K562 (cell line): ENCODE measurements around the gene LRP1B. TPM values are rescaled to one million over a fixed set of nuclear protein-coding genes. Genes with fewer than 3 reads are reported as not detected.

ENCODE experiments used
- ATAC-seq: fragments of 200-7000 bp; cut with Tn5 transposase; 3 replicates; pipeline ENCODE4 v1.9.1; 2020; ENCODE audit warnings: moderate library complexity
- BruUV-seq: library from RNA; stranded (reverse); fragments of 400-500 nt; replicated peaks from 2 replicates; lab custom pipeline; 2021; lab: Mats Ljungman, UMichigan
- CTCF ChIA-PET: fragments of 300-600 bp; formaldehyde crosslinking; extraction: SDS; loops from one replicate; lab custom pipeline; 2021; ENCODE audit warnings: low intra/inter-chr PET ratio; lab: Yijun Ruan, JAX
- POLR2A ChIA-PET: fragments of 300-600, 350-650 bp; sonication (Branson Sonifier 250); formaldehyde crosslinking; extraction: SDS; loops from one replicate; lab custom pipeline; 2021; ENCODE audit warnings: antibody characterized with exemption, inconsistent platforms; lab: Yijun Ruan, JAX
- DNase-seq, 4 experiments: peaks; one replicate each; pipeline versions ENCODE4 v3.0.0 to v3.0.0-alpha.2; 2011 to 2018; ENCODE audit warnings: low spot score in 3 of 4, mixed read lengths in 3 of 4; ENCODE audit errors: extremely low read depth in 1 of 4
- FAIRE-seq: peaks from 2 replicates; lab custom pipeline; 2011; peaks lifted over from hg19 to GRCh38; lab: Jason Lieb, UNC
- H2AFZ ChIP-seq: 2 replicates; pipeline ENCODE4 v1.6.0; 2011; ENCODE audit warnings: low read depth, low read length, control low read depth, inconsistent platforms
- H3K27ac ChIP-seq: fragments of 200-600 bp; 3 replicates; pipeline ENCODE4 v1.8.0; 2011; ENCODE audit warnings: low read depth, mild to moderate bottlenecking, control low read depth, inconsistent platforms, low read length, moderate library complexity, mixed read lengths; ENCODE audit errors: extremely low read depth
- H3K27me3 ChIP-seq, 2 experiments: fragments of 300-600 bp in 1 of 2; 2 replicates in 1 of 2; 3 replicates in 1 of 2; pipeline versions ENCODE4 v1.6.0 to v1.8.0; 2011; ENCODE audit warnings: inconsistent platforms in 2 of 2, low read length in 2 of 2, mild to moderate bottlenecking in 1 of 2, mixed read lengths in 1 of 2, moderate library complexity in 1 of 2; ENCODE audit not compliant: control insufficient read depth in 2 of 2, insufficient read depth in 2 of 2
- H3K36me3 ChIP-seq: fragments of 300-600 bp; 3 replicates; pipeline ENCODE4 v1.8.0; 2011; ENCODE audit warnings: mild to moderate bottlenecking, low read length, inconsistent platforms; ENCODE audit not compliant: control insufficient read depth, insufficient read depth
- H3K4me1 ChIP-seq, 2 experiments: fragments of 200-600 bp in 1 of 2; replicated peaks in 1 of 2; 2 replicates in 1 of 2; 3 replicates in 1 of 2; pipeline versions ENCODE4 v1.5.1 to v1.8.0; 2011; ENCODE audit warnings: inconsistent platforms in 2 of 2, low read length in 2 of 2, mild to moderate bottlenecking in 1 of 2, mixed read lengths in 1 of 2, moderate library complexity in 1 of 2; ENCODE audit not compliant: control insufficient read depth in 2 of 2, insufficient read depth in 2 of 2
- H3K4me2 ChIP-seq: 2 replicates; pipeline ENCODE4 v1.6.1; 2011; ENCODE audit warnings: low read length, control low read depth, inconsistent platforms, mixed read lengths; ENCODE audit not compliant: insufficient read depth
- H3K4me3 ChIP-seq: fragments of 200-600 bp; sonication (generic), shearing (Covaris generic); 2 replicates; pipeline ENCODE4 v1.5.1; 2016; ENCODE audit warnings: control low read depth, inconsistent platforms
- H3K79me2 ChIP-seq: fragments of 200-600 bp; 3 replicates; pipeline ENCODE4 v1.8.0; 2011; ENCODE audit warnings: low read length, inconsistent platforms; ENCODE audit not compliant: control insufficient read depth, insufficient read depth
- H3K9ac ChIP-seq, 2 experiments: 2 replicates each; pipeline versions ENCODE4 v1.6.0 to v1.6.1; 2011; ENCODE audit warnings: low read depth in 2 of 2, low read length in 2 of 2, control low read depth in 1 of 2, inconsistent platforms in 1 of 2, mild to moderate bottlenecking in 1 of 2, mixed read lengths in 1 of 2; ENCODE audit not compliant: insufficient read depth in 1 of 2
- H3K9me1 ChIP-seq: one replicate; pipeline ENCODE4 v1.6.0; 2011; ENCODE audit warnings: inconsistent platforms, mild to moderate bottlenecking, low read length, moderate library complexity; ENCODE audit not compliant: control insufficient read depth, insufficient read depth
- H3K9me3 ChIP-seq: replicated peaks from 2 replicates; pipeline ENCODE4 v1.5.1; 2011; ENCODE audit warnings: low read depth, low read length, inconsistent platforms; ENCODE audit not compliant: control insufficient read depth, insufficient read depth
- H4K20me1 ChIP-seq: replicated peaks from 2 replicates; pipeline ENCODE4 v1.6.1; 2011; ENCODE audit warnings: low read length, inconsistent platforms, mixed read lengths; ENCODE audit not compliant: control insufficient read depth, insufficient read depth
- BACH1 ChIP-seq: fragments of 200-800 bp; sonication (Bioruptor generic); IDR thresholded peaks from 2 replicates; pipeline ENCODE4 v1.6.1; 2016; ENCODE audit warnings: missing genetic modification characterization, missing compliant biosample characterization
- BCOR ChIP-seq: fragments of 450-650 bp; IDR thresholded peaks from 2 replicates; pipeline ENCODE4 v1.6.1; 2016
- GTF2F1 ChIP-seq: IDR thresholded peaks from 2 replicates; pipeline ENCODE4 v1.6.1; 2011; ENCODE audit warnings: low read depth, low read length, improper control_type of control experiment
- HDAC3 ChIP-seq: fragments of 450-650 bp; IDR thresholded peaks from 2 replicates; pipeline ENCODE4 v1.6.1; 2018; ENCODE audit warnings: borderline replicate concordance, mild to moderate bottlenecking, moderate library complexity; ENCODE audit not compliant: partially characterized antibody
- KLF13 ChIP-seq: fragments of 450-650 bp; IDR thresholded peaks from 2 replicates; pipeline ENCODE4 v1.6.1; 2016; ENCODE audit warnings: missing genetic modification characterization, low read depth, mild to moderate bottlenecking, missing compliant biosample characterization, moderate library complexity, borderline replicate concordance
- PHB2 ChIP-seq: fragments of 450-650 bp; IDR thresholded peaks from 2 replicates; pipeline ENCODE4 v1.6.1; 2017; ENCODE audit warnings: low read depth
- PHTF2 ChIP-seq: fragments of 250-450 bp; sonication (Bioruptor Pico); IDR thresholded peaks from 2 replicates; pipeline ENCODE4 v1.5.0; 2021; ENCODE audit warnings: mild to moderate bottlenecking
- TEAD1 ChIP-seq, 2 experiments: fragments of 450-650 bp in 1 of 2; sonication (generic) in 1 of 2; formaldehyde crosslinking; IDR thresholded peaks; 2 replicates each; pipeline versions ENCODE4 v1.4.0 to v1.8.0; 2020 to 2022; ENCODE audit warnings: mild to moderate bottlenecking in 2 of 2, missing genetic modification reagents in 1 of 2
- ZFP1 ChIP-seq: fragments of 450-650 bp; formaldehyde crosslinking; IDR thresholded peaks from 2 replicates; pipeline ENCODE4 v1.4.0; 2020; ENCODE audit warnings: mild to moderate bottlenecking, mixed read lengths
- ZKSCAN8 ChIP-seq: fragments of 200-800 bp; sonication (Bioruptor generic); IDR thresholded peaks from 2 replicates; pipeline ENCODE4 v1.6.1; 2016; ENCODE audit warnings: missing genetic modification characterization, missing compliant biosample characterization
- ZNF133 ChIP-seq: fragments of 250-450 bp; sonication (Bioruptor Pico); IDR thresholded peaks from 2 replicates; pipeline ENCODE4 v1.4.0; 2020; ENCODE audit warnings: mild to moderate bottlenecking
- ZNF263 ChIP-seq: sonication (generic); formaldehyde crosslinking; IDR thresholded peaks from 2 replicates; pipeline ENCODE4 v1.8.0; 2022; ENCODE audit warnings: mild to moderate bottlenecking, missing genetic modification reagents, borderline replicate concordance
- ZNF668 ChIP-seq: fragments of 250-450 bp; sonication (Bioruptor Pico); IDR thresholded peaks from 2 replicates; pipeline ENCODE4 v1.8.0; 2022; ENCODE audit warnings: mild to moderate bottlenecking, inconsistent platforms
- ZNF780A ChIP-seq: fragments of 250-450 bp; sonication (Bioruptor Pico); IDR thresholded peaks from 2 replicates; pipeline ENCODE4 v1.5.0; 2021; ENCODE audit warnings: mild to moderate bottlenecking
- ZSCAN29 ChIP-seq: fragments of 450-650 bp; IDR thresholded peaks from 2 replicates; pipeline ENCODE4 v1.6.1; 2017
- ZZZ3 ChIP-seq: fragments of 450-650 bp; IDR thresholded peaks from 2 replicates; pipeline ENCODE4 v1.6.1; 2016; ENCODE audit warnings: antibody characterized with exemption, mild to moderate bottlenecking, moderate library complexity
- WGBS: fragments of 100-300 bp; shearing (Covaris generic); methylation state at CpG from one replicate; pipeline ENCODE4 v1.1.6; 2016; ENCODE audit warnings: low coverage, mixed read lengths; ENCODE audit not compliant: insufficient coverage; ENCODE audit errors: missing lambda C conversion rate; 5-methylcytosine and 5-hydroxymethylcytosine counted together
- in situ Hi-C: fragments of 300-500 bp; cut with MboI; formaldehyde crosslinking; loops from 4 replicates; pipeline ENCODE4 v1.15.0; 2018; ENCODE audit warnings: inconsistent platforms, mixed read lengths
- intact Hi-C: fragments of 100-400 bp; cut with micrococcal nuclease; formaldehyde crosslinking; loops from 2 replicates; pipeline ENCODE4 v1.14.2; 2022
- polyA plus RNA-seq, 8 experiments: library from polyadenylated mRNA; depleted of rRNA in 4 of 8; stranded (reverse) in 5 of 8; unstranded in 3 of 8; fragments of >200 nt; fragmentation: Nextera tagmentation in 2 of 8; fragmentation: Illumina TruSeq in 1 of 8; extraction: Ambion mirVana in 2 of 8; extraction: Trizol in 1 of 8; gene quantifications; 2 replicates each; pipeline versions ENCODE4 v1.2.1 to v1.2.3, GENCODE V29; 2011 to 2014; ENCODE audit warnings: inconsistent platforms in 1 of 8, missing spikeins in 1 of 8
- total RNA-seq, 7 experiments: library from RNA; depleted of rRNA in 6 of 7; stranded (reverse); fragments of >200 nt in 6 of 7; fragmentation: Illumina TruSeq in 2 of 7; extraction: Trizol in 2 of 7; gene quantifications; 2 replicates each; pipeline versions ENCODE4 v1.2.1 to v1.2.3, GENCODE V29; 2011 to 2021; ENCODE audit warnings: low replicate concordance in 1 of 7
- TF ChIP-seq, protein P1 (sequence below): sonication (generic); formaldehyde crosslinking; IDR thresholded peaks from 2 replicates; pipeline ENCODE4 v1.9.0; 2022; ENCODE audit warnings: mild to moderate bottlenecking, missing genetic modification reagents
- TF ChIP-seq, protein P2 (sequence below): fragments of 250-450 bp; sonication (Bioruptor Pico); IDR thresholded peaks from 2 replicates; pipeline ENCODE4 v1.5.0; 2021
- TF ChIP-seq, protein P3 (sequence below): sonication (generic); formaldehyde crosslinking; IDR thresholded peaks from 2 replicates; pipeline ENCODE4 v1.8.0; 2022; ENCODE audit warnings: mild to moderate bottlenecking, low read depth, missing genetic modification reagents
- TF ChIP-seq, protein P4 (sequence below): fragments of 450-650 bp; IDR thresholded peaks from 2 replicates; pipeline ENCODE4 v1.6.1; 2018; ENCODE audit warnings: mild to moderate bottlenecking, low read depth; ENCODE audit not compliant: partially characterized antibody

The LRP1B gene
- total and polyA plus RNA-seq, 9 of the 15 experiments (the other 6 are each of a cell fraction or from before 2014, with no cell fraction given): not detected

DNA sequence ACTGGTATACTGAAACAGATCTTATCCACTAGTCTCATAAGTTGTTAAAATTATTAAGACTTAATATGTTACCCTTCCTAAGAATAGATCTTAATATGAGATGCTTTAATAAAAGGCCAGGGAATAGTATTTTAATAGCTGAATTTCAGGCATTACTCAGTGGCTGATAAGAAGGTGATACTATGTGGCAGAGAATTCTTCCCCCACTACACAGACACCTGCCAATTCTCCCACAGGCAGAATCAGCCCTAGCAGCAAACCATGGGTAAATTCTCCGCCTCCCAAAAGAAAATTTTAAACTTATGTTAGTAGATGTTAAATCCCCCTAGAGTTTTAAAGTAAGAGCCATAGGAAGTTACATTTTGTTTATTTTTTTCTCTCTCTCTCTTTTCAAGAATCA is 888.8 kb downstream of the LRP1B start:
- Histone ChIP-seq H3K79me2 (no peaks in the 10 kb centered on the region), H2AFZ (no peak overlapping the region), H3K9ac (no peak overlapping the region), H3K4me1 (no peaks in the 10 kb centered on the region), H3K9me1 (no peaks in the 10 kb centered on the region), H4K20me1 (no peaks in the 10 kb centered on the region), H3K27ac (no peak overlapping the region), H3K9me3 (no peaks in the 10 kb centered on the region), H3K27me3 (no peaks in the 10 kb centered on the region), H3K4me2 (no peak overlapping the region), H3K4me3 (no peak overlapping the region), H3K36me3 (no peaks in the 10 kb centered on the region)
- intact Hi-C loops: no loop called here
- in situ Hi-C loops: no loop called here
- ChIA-PET POLR2A (no interaction called here), CTCF (no interaction called here)
- no TSS peak for BruUV-seq
- ATAC-seq (no peak), DNase-seq (no peak), FAIRE-seq (no peak)
- no peak for TF ChIP-seq TEAD1 (CRISPR knock-in tag; IDR thresholded peaks at IDR 0.05)
- no peak for TF ChIP-seq KLF13 (tag)
- no peak for TF ChIP-seq ZSCAN29
- no peak for TF ChIP-seq BCOR
- TF ChIP-seq, protein P1, sequence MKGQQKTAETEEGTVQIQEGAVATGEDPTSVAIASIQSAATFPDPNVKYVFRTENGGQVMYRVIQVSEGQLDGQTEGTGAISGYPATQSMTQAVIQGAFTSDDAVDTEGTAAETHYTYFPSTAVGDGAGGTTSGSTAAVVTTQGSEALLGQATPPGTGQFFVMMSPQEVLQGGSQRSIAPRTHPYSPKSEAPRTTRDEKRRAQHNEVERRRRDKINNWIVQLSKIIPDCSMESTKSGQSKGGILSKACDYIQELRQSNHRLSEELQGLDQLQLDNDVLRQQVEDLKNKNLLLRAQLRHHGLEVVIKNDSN (CRISPR knock-in tag): no peak
- TF ChIP-seq, protein P2, sequence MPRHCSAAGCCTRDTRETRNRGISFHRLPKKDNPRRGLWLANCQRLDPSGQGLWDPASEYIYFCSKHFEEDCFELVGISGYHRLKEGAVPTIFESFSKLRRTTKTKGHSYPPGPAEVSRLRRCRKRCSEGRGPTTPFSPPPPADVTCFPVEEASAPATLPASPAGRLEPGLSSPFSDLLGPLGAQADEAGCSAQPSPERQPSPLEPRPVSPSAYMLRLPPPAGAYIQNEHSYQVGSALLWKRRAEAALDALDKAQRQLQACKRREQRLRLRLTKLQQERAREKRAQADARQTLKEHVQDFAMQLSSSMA (CRISPR knock-in tag): no peak
- TF ChIP-seq PHB2: no peak
- TF ChIP-seq BACH1: no peak
- TF ChIP-seq GTF2F1: no peak
- TF ChIP-seq, protein P3, sequence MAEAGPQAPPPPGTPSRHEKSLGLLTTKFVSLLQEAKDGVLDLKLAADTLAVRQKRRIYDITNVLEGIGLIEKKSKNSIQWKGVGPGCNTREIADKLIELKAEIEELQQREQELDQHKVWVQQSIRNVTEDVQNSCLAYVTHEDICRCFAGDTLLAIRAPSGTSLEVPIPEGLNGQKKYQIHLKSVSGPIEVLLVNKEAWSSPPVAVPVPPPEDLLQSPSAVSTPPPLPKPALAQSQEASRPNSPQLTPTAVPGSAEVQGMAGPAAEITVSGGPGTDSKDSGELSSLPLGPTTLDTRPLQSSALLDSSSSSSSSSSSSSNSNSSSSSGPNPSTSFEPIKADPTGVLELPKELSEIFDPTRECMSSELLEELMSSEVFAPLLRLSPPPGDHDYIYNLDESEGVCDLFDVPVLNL (CRISPR knock-in tag): no peak
- no peak for TF ChIP-seq ZKSCAN8 (CRISPR knock-in tag)
- no peak for TF ChIP-seq ZNF780A (CRISPR knock-in tag)
- TF ChIP-seq PHTF2: no peak
- TF ChIP-seq HDAC3: no peak
- no peak for TF ChIP-seq ZNF263
- TF ChIP-seq, protein P4, sequence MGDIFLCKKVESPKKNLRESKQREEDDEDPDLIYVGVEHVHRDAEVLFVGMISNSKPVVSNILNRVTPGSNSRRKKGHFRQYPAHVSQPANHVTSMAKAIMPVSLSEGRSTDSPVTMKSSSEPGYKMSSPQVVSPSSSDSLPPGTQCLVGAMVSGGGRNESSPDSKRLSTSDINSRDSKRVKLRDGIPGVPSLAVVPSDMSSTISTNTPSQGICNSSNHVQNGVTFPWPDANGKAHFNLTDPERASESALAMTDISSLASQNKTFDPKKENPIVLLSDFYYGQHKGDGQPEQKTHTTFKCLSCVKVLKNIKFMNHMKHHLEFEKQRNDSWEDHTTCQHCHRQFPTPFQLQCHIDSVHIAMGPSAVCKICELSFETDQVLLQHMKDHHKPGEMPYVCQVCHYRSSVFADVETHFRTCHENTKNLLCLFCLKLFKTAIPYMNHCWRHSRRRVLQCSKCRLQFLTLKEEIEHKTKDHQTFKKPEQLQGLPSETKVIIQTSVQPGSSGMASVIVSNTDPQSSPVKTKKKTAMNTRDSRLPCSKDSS: no peak
- TF ChIP-seq ZZZ3: no peak
- no peak for TF ChIP-seq ZNF668 (CRISPR knock-in tag)
- no peak for TF ChIP-seq ZFP1 (CRISPR knock-in tag)
- no peak for TF ChIP-seq ZNF133
- 0% methylated on average over 1 of the region's 1 CpG for WGBS
